Fibroblast of lung (primary cell): ENCODE measurements around the gene ARHGEF10L. TPM values are rescaled to one million over a fixed set of nuclear protein-coding genes. Genes with fewer than 3 reads are reported as not detected.

ENCODE experiments used
- DNase-seq, 2 donors: peaks; one replicate each; pipeline versions ENCODE4 v3.0.0 to v3.0.0-alpha.2; 2010; ENCODE audit warnings: low read depth in 2 of 2
- H2AFZ ChIP-seq: 2 replicates; pipeline ENCODE4 v1.5.1; 2012; ENCODE audit warnings: low read length, control low read depth, inconsistent platforms
- H3K27ac ChIP-seq: 2 replicates; pipeline ENCODE4 v1.5.1; 2011; ENCODE audit warnings: low read length, control low read depth; ENCODE audit not compliant: insufficient read depth
- H3K27me3 ChIP-seq: 2 replicates; pipeline ENCODE4 v1.5.1; 2011; ENCODE audit warnings: mild to moderate bottlenecking, low read length; ENCODE audit not compliant: control insufficient read depth, insufficient read depth
- H3K36me3 ChIP-seq: 2 replicates; pipeline ENCODE4 v1.5.1; 2011; ENCODE audit warnings: low read length; ENCODE audit not compliant: control insufficient read depth, insufficient read depth
- H3K4me1 ChIP-seq: 2 replicates; pipeline ENCODE4 v1.5.1; 2011; ENCODE audit warnings: low read length; ENCODE audit not compliant: control insufficient read depth, insufficient read depth; ENCODE audit errors: extremely low read depth
- H3K4me2 ChIP-seq: 2 replicates; pipeline ENCODE4 v1.5.1; 2011; ENCODE audit warnings: low read length, control low read depth; ENCODE audit not compliant: insufficient read depth; ENCODE audit errors: extremely low read depth
- H3K4me3 ChIP-seq, 4 experiments: fragments of 200-600 bp in 1 of 4; sonication (generic) in 1 of 4; replicated peaks in 1 of 4; 2 replicates each; pipeline ENCODE4 v1.5.1; 2011 to 2016; ENCODE audit warnings: low read length in 4 of 4, low read depth in 3 of 4, mild to moderate bottlenecking in 3 of 4, control low read depth in 2 of 4, inconsistent platforms in 1 of 4, mixed read lengths in 1 of 4; ENCODE audit not compliant: insufficient read depth in 1 of 4; ENCODE audit errors: control extremely low read depth in 1 of 4
- H3K79me2 ChIP-seq: 2 replicates; pipeline ENCODE4 v1.5.1; 2012; ENCODE audit warnings: mild to moderate bottlenecking, low read length, inconsistent platforms; ENCODE audit not compliant: control insufficient read depth, insufficient read depth
- H3K9ac ChIP-seq: 2 replicates; pipeline ENCODE4 v1.5.1; 2011; ENCODE audit warnings: mild to moderate bottlenecking, low read length, control low read depth; ENCODE audit not compliant: insufficient read depth
- H3K9me3 ChIP-seq: 2 replicates; pipeline ENCODE4 v1.5.1; 2012; ENCODE audit warnings: low read depth, low read length; ENCODE audit not compliant: control insufficient read depth, insufficient read depth
- H4K20me1 ChIP-seq: 2 replicates; pipeline ENCODE4 v1.5.1; 2011; ENCODE audit warnings: low read length; ENCODE audit not compliant: control insufficient read depth, insufficient read depth; ENCODE audit errors: extremely low read depth
- EZH2 ChIP-seq: IDR thresholded peaks from 2 replicates; pipeline ENCODE4 v1.5.1; 2012; ENCODE audit warnings: low read length, control low read depth, mild to moderate bottlenecking; ENCODE audit errors: missing control alignments
- polyA plus RNA-seq, 2 donors: library from polyadenylated mRNA; depleted of rRNA in 1 of 2; stranded (reverse) in 1 of 2; unstranded in 1 of 2; fragments of >200 nt; gene quantifications; 2 replicates each; pipeline ENCODE4 v1.2.1, GENCODE V29; 2011 to 2012; ENCODE audit warnings: missing spikeins in 1 of 2
- total RNA-seq: library from RNA; depleted of rRNA; stranded (reverse); fragments of >200 nt; gene quantifications from 2 replicates; pipeline ENCODE4 v1.2.1, GENCODE V29; 2014
- TF ChIP-seq, protein P1 (sequence below), 2 donors: IDR thresholded peaks in 1 of 2; conservative IDR thresholded peaks in 1 of 2; 1 replicate in 1 of 2; 2 replicates in 1 of 2; pipeline ENCODE4 v1.5.1; 2011 to 2012; ENCODE audit warnings: low read length in 2 of 2, control low read depth in 1 of 2, inconsistent platforms in 1 of 2, low read depth in 1 of 2, mild to moderate bottlenecking in 1 of 2

Gene ARHGEF10L
- total and polyA plus RNA-seq, 2 donors (not counting 1 experiment from before 2014, with no cell fraction given), result 11.2 to 24.3 TPM

DNA sequence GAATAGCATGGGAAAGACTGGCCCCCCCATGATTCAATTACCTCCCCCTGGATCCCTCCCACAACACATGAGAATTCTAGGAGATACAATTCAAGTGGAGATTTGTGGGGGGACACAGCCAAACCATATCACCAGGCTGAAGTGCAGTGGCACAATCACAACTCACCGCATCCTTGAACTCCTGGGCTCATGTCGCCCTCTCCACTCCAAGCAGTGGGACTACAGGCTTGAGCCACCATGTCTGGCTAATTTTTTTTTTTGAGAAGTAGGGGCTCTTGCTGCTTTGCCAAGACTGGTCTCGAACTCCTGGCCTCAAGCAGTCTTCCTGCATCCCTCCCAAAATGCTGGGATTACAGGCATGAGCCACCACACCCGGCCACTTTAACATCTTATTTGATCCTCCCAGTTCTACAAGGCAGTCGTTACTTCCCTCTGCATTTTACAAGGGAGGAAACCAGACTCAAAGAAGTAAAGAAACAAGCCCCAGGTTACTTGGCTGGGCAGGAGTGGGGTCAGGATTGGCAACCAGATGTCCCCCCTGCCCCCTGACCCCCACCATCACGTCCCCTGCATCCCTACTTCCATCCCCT, 188.7 kb downstream of the ARHGEF10L start:
- Histone ChIP-seq H3K36me3 (no peaks in the 10 kb centered on the region), H2AFZ (no peak overlapping the region), H3K9ac (no peak overlapping the region), H4K20me1 (no peaks in the 10 kb centered on the region), H3K27ac (no peak overlapping the region), H3K27me3 (no peaks in the 10 kb centered on the region), H3K79me2 (no peaks in the 10 kb centered on the region), H3K4me3 (no peak overlapping the region), H3K4me1 (no peaks in the 10 kb centered on the region), H3K4me2 (no peak overlapping the region), H3K9me3 (no peaks in the 10 kb centered on the region)
- DNase-seq, result no peak
- TF ChIP-seq, protein P1, sequence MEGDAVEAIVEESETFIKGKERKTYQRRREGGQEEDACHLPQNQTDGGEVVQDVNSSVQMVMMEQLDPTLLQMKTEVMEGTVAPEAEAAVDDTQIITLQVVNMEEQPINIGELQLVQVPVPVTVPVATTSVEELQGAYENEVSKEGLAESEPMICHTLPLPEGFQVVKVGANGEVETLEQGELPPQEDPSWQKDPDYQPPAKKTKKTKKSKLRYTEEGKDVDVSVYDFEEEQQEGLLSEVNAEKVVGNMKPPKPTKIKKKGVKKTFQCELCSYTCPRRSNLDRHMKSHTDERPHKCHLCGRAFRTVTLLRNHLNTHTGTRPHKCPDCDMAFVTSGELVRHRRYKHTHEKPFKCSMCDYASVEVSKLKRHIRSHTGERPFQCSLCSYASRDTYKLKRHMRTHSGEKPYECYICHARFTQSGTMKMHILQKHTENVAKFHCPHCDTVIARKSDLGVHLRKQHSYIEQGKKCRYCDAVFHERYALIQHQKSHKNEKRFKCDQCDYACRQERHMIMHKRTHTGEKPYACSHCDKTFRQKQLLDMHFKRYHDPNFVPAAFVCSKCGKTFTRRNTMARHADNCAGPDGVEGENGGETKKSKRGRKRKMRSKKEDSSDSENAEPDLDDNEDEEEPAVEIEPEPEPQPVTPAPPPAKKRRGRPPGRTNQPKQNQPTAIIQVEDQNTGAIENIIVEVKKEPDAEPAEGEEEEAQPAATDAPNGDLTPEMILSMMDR (conservative IDR thresholded peaks at IDR 0.05 in 1 of 2, IDR thresholded peaks at IDR 0.05 in 1 of 2; ENCODE audit: low read depth in 1 of 2, low read length in 2 of 2), result no peak
- TF ChIP-seq EZH2, result no peak

DNA sequence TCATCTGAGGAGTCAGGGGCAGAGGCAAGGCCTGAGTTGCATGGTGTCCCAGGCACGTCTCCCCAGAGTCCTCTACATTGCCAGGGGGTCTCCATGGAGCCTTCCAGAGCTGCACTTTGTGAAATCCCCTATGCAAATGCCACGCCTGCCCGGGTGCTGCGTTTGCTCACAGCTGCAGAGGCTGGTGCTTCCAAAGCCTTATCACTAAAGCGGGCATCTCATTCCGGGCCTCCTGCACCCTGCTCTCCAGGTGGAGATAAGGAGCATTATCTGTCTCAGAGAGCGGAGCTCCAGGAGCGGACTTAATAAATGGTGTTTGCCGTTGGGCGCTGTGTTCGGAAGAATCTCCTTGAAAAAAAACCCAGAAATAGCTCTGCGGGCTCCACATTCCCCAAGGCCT, 189.8 kb downstream of the ARHGEF10L start:
- no peak for TF ChIP-seq EZH2
- TF ChIP-seq, protein P1 (conservative IDR thresholded peaks at IDR 0.05 in 1 of 2, IDR thresholded peaks at IDR 0.05 in 1 of 2; ENCODE audit: low read depth in 1 of 2, low read length in 2 of 2), result no peak
- no peak for DNase-seq
- no peak overlapping the region for H3K9ac ChIP-seq
- H3K36me3 ChIP-seq, result no peaks in the 10 kb centered on the region
- H3K27ac ChIP-seq, result no peak overlapping the region
- H3K4me1 ChIP-seq, result no peaks in the 10 kb centered on the region
- H2AFZ ChIP-seq, result no peak overlapping the region
- no peaks in the 10 kb centered on the region for H4K20me1 ChIP-seq
- H3K79me2 ChIP-seq, result no peaks in the 10 kb centered on the region
- H3K4me2 ChIP-seq, result no peak overlapping the region
- H3K27me3 ChIP-seq, result no peaks in the 10 kb centered on the region
- H3K4me3 ChIP-seq, result no peak overlapping the region
- H3K9me3 ChIP-seq, result no peaks in the 10 kb centered on the region

DNA sequence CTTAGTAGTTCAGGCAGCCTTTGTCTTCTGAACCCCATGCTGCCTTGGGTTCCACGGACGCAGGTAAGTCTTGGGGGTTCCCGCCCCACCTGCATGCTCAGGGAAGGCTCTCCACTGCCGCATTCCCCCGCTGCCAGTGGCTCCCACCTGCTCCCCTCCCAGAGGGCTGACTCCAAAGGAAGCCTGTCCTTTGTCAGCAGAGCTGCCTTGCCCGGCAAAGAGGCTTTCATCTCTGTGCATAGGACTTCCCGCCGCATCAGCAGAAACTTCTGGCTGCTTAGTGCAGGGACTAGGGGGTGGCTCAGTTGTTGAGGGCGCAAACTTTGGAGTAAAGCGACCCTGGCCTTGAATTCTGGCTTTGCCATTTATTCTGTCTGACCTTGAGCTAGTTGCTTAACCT, 190.4 kb downstream of the ARHGEF10L start:
- no peak for TF ChIP-seq EZH2
- TF ChIP-seq, protein P1 (conservative IDR thresholded peaks at IDR 0.05 in 1 of 2, IDR thresholded peaks at IDR 0.05 in 1 of 2; ENCODE audit: low read depth in 1 of 2, low read length in 2 of 2), result no peak
- H3K9me3 ChIP-seq, result no peaks in the 10 kb centered on the region
- H4K20me1 ChIP-seq, result no peaks in the 10 kb centered on the region
- no peak for DNase-seq
- no peaks in the 10 kb centered on the region for H3K27me3 ChIP-seq
- H2AFZ ChIP-seq, result no peak overlapping the region
- no peak overlapping the region for H3K4me2 ChIP-seq
- no peak overlapping the region for H3K4me3 ChIP-seq
- H3K4me1 ChIP-seq, result no peaks in the 10 kb centered on the region
- no peak overlapping the region for H3K9ac ChIP-seq
- no peaks in the 10 kb centered on the region for H3K79me2 ChIP-seq
- no peaks in the 10 kb centered on the region for H3K36me3 ChIP-seq
- H3K27ac ChIP-seq, result no peak overlapping the region
